DND-41 (cell line): ENCODE data around the gene DKC1.

Experiments used
- ATAC-seq: fragments of 200-7000 bp; cut with Tn5 transposase; 3 replicates; pipeline ENCODE4 v1.9.1; 2021; ENCODE audit warnings: low read depth; ENCODE audit not compliant: insufficient read depth
- DNase-seq: peaks from one replicate; pipeline ENCODE4 v3.0.0-alpha.2; 2020
- H2AFZ ChIP-seq: 2 replicates; pipeline ENCODE4 v1.6.0; 2012; ENCODE audit warnings: low read depth, low read length
- H3K27ac ChIP-seq: 2 replicates; pipeline ENCODE4 v1.5.1; 2012; ENCODE audit warnings: low read length, inconsistent platforms
- H3K27me3 ChIP-seq: fragments of 200-600 bp; sonication (generic); 2 replicates; pipeline ENCODE4 v1.6.0; 2012; ENCODE audit warnings: low read length, mild to moderate bottlenecking, inconsistent platforms; ENCODE audit not compliant: insufficient read depth, poor library complexity
- H3K36me3 ChIP-seq: 2 replicates; pipeline ENCODE4 v1.5.1; 2012; ENCODE audit warnings: low read length, inconsistent platforms; ENCODE audit not compliant: insufficient read depth
- H3K4me1 ChIP-seq: 2 replicates; pipeline ENCODE4 v1.5.1; 2012; ENCODE audit warnings: mild to moderate bottlenecking, low read length; ENCODE audit not compliant: insufficient read depth
- H3K4me2 ChIP-seq: 2 replicates; pipeline ENCODE4 v1.6.0; 2012; ENCODE audit warnings: mild to moderate bottlenecking, moderate library complexity, low read length, inconsistent platforms; ENCODE audit not compliant: insufficient read depth
- H3K4me3 ChIP-seq, 2 experiments: fragments of 200-600 bp in 1 of 2; shearing (Covaris generic) in 1 of 2; 2 replicates each; pipeline ENCODE4 v1.5.1; 2012 to 2016; ENCODE audit warnings: inconsistent platforms in 2 of 2, low read length in 2 of 2, mild to moderate bottlenecking in 2 of 2, low read depth in 1 of 2, moderate library complexity in 1 of 2
- H3K79me2 ChIP-seq: 2 replicates; pipeline ENCODE4 v1.6.0; 2012; ENCODE audit warnings: low read length, inconsistent platforms; ENCODE audit not compliant: insufficient read depth
- H3K9ac ChIP-seq: 2 replicates; pipeline ENCODE4 v1.6.0; 2012; ENCODE audit warnings: low read depth, mild to moderate bottlenecking, inconsistent platforms, low read length, moderate library complexity
- H3K9me3 ChIP-seq: 2 replicates; pipeline ENCODE4 v1.5.1; 2012; ENCODE audit warnings: low read length, moderate library complexity, mild to moderate bottlenecking, inconsistent platforms; ENCODE audit not compliant: insufficient read depth, severe bottlenecking
- H4K20me1 ChIP-seq: 2 replicates; pipeline ENCODE4 v1.6.0; 2012; ENCODE audit warnings: low read length; ENCODE audit not compliant: insufficient read depth
- EZH2 ChIP-seq: IDR thresholded peaks from 3 replicates; pipeline ENCODE4 v1.6.1; 2012; ENCODE audit warnings: borderline replicate concordance, low read depth, mild to moderate bottlenecking, moderate library complexity, low read length, inconsistent platforms; ENCODE audit not compliant: severe bottlenecking
- TF ChIP-seq, protein P1 (sequence below): IDR thresholded peaks from 2 replicates; pipeline ENCODE4 v1.5.1; 2012; ENCODE audit warnings: borderline replicate concordance, low read length, moderate library complexity, mild to moderate bottlenecking; ENCODE audit not compliant: poor library complexity, severe bottlenecking; ENCODE audit errors: extremely low read depth

Gene DKC1

GRCh38 chrX:154720067-154720466 lies 42.6 kb upstream of the DKC1 start:
- no peaks in the 10 kb centered on the region for H3K27me3 ChIP-seq

GRCh38 chrX:154721155-154721554 lies 41.5 kb upstream of the DKC1 start:
- no peaks in the 10 kb centered on the region for H3K9me3 ChIP-seq
- H3K4me3 ChIP-seq, result no peak overlapping the region
- no peak overlapping the region for H3K4me2 ChIP-seq
- no peak overlapping the region for H3K9ac ChIP-seq
- H2AFZ ChIP-seq, result no peak overlapping the region
- H4K20me1 ChIP-seq, result no peaks in the 10 kb centered on the region
- no peaks in the 10 kb centered on the region for H3K27me3 ChIP-seq
- DNase-seq, result no peak
- no peak for TF ChIP-seq EZH2
- TF ChIP-seq, protein P1, sequence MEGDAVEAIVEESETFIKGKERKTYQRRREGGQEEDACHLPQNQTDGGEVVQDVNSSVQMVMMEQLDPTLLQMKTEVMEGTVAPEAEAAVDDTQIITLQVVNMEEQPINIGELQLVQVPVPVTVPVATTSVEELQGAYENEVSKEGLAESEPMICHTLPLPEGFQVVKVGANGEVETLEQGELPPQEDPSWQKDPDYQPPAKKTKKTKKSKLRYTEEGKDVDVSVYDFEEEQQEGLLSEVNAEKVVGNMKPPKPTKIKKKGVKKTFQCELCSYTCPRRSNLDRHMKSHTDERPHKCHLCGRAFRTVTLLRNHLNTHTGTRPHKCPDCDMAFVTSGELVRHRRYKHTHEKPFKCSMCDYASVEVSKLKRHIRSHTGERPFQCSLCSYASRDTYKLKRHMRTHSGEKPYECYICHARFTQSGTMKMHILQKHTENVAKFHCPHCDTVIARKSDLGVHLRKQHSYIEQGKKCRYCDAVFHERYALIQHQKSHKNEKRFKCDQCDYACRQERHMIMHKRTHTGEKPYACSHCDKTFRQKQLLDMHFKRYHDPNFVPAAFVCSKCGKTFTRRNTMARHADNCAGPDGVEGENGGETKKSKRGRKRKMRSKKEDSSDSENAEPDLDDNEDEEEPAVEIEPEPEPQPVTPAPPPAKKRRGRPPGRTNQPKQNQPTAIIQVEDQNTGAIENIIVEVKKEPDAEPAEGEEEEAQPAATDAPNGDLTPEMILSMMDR, result no peak
- peaks cover 20% of the 10 kb centered on the region for H3K36me3 ChIP-seq
- ATAC-seq, result no peak
- H3K4me1 ChIP-seq, result peaks cover 78% of the 10 kb centered on the region
- peak overlapping the region; percentile 53 for H3K27ac ChIP-seq
- peaks cover 83% of the 10 kb centered on the region for H3K79me2 ChIP-seq

More at GRCh38 chrX:154720067-154720466, 42.6 kb upstream of the DKC1 start:
- H3K79me2 ChIP-seq, result peaks cover 78% of the 10 kb centered on the region
- H3K4me2 ChIP-seq, result peak overlapping the region; percentile 59
- H3K27ac ChIP-seq, result peak overlapping the region; percentile 96
- H3K4me1 ChIP-seq, result peaks cover 73% of the 10 kb centered on the region
- peaks cover 31% of the 10 kb centered on the region for H3K36me3 ChIP-seq
- TF ChIP-seq, protein P1, result no peak
- TF ChIP-seq EZH2, result no peak
- DNase-seq, result no peak
- no peaks in the 10 kb centered on the region for H3K9me3 ChIP-seq
- H3K9ac ChIP-seq, result peak overlapping the region; percentile 58
- no peak for ATAC-seq
- H3K4me3 ChIP-seq, result peak overlapping the region in 1 of 2 experiments; percentile 33; a peak in 1 of 4 replicates
- no peaks in the 10 kb centered on the region for H4K20me1 ChIP-seq
- no peak overlapping the region for H2AFZ ChIP-seq

DNA sequence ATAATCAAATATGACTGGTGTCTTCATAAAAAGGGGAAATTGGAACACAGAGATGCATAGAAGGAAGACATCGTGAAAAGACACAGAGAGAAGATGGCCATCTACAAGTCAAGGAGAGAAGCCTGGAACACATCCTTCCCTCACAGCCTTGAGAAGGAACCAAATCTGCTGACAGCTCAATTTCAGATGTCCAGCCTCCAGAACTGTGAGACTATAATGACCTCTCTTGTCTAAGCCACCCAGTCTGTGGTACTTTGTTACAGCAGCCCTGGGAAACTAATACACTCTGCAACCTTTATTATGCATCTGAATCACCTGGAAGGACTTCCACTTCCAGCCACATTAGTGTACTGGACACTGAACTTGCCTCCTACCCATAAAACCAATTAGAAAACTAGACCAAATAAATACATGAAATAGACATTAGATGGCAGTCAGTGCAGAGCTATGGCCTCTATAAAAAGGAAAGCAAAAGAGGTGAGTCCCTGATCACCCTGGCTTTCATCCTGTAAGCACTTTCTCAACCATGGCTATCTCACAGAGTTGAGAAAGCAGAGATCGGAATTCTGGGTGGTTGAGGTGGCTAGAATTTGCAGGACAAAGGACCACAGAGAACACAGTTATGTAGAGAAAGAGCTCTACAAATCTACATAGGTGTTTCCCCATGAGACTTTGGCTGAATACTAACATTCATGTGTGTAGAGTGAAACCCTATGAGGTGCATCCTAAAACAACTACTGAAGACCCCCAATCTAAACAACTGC lies 37.5 kb upstream of the DKC1 start:
- Histone ChIP-seq H4K20me1 (no peaks in the 10 kb centered on the region), H3K27ac (peak overlapping the region; percentile 64), H3K79me2 (peaks cover 96% of the 10 kb centered on the region), H3K4me2 (no peak overlapping the region), H3K27me3 (no peaks in the 10 kb centered on the region), H3K9ac (no peak overlapping the region), H3K4me1 (peaks cover 62% of the 10 kb centered on the region), H2AFZ (no peak overlapping the region), H3K36me3 (peaks cover 18% of the 10 kb centered on the region), H3K4me3 (no peak overlapping the region), H3K9me3 (no peaks in the 10 kb centered on the region)
- no peak for DNase-seq
- TF ChIP-seq, protein P1, result peak; percentile 9
- TF ChIP-seq EZH2, result no peak
- peak; percentile 54; the same call in 1 of the 3 replicates for ATAC-seq

DNA sequence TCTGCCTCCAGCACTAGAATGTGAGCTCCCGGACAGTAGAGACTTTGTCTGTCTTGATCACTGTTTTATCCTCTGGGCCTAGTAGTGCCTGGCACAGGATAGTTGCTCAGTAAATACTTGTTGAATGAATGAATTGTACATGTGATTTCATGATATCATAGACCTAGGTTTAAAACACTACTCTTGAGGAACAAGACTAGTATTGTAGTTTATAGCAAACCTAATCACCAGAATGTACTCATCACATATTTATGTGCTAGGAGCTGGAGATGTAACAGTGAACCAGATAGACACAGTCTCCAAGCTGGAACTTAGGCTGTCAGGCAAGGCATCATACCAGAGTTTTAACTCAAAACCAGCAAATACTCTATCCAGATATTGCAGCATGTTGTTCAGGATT lies 35.2 kb upstream of the DKC1 start:
- Histone ChIP-seq H2AFZ (no peak overlapping the region), H3K27ac (peak overlapping the region; percentile 35; the same call in 1 of the 2 replicates), H3K4me3 (no peak overlapping the region), H3K27me3 (no peaks in the 10 kb centered on the region), H3K9me3 (no peaks in the 10 kb centered on the region), H3K36me3 (peaks cover 18% of the 10 kb centered on the region), H3K4me2 (no peak overlapping the region), H3K4me1 (peaks cover 64% of the 10 kb centered on the region), H3K9ac (no peak overlapping the region), H4K20me1 (no peaks in the 10 kb centered on the region), H3K79me2 (peaks cover 98% of the 10 kb centered on the region)
- TF ChIP-seq, protein P1, result no peak
- TF ChIP-seq EZH2, result no peak
- DNase-seq (no peak), ATAC-seq (no peak)
